GM18951 (cell line): ENCODE results near the gene S100A2.
"Not testable (repeated sequence)": the region's sequence is repeated elsewhere in the genome, so short reads cannot be mapped to it uniquely, and the experiment has no call there.

Experiments used
- POLR2A ChIP-seq: IDR thresholded peaks from 4 replicates; pipeline ENCODE4 v1.6.1; 2011; ENCODE audit warnings: mild to moderate bottlenecking; ENCODE audit not compliant: insufficient read length, insufficient read depth; ENCODE audit errors: extremely low read depth
- in situ Hi-C: fragments of 300-500 bp; cut with MboI; formaldehyde crosslinking; loops from one replicate; pipeline ENCODE4 v1.12.0; 2022; ENCODE audit warnings: low sequenced_read_pairs, mixed read lengths, inconsistent platforms; ENCODE audit not compliant: unreplicated experiment

S100A2 gene

GRCh38 chr1:153566414-153567371, 1.0 kb upstream of the S100A2 start:
- in situ Hi-C loops = no loop called here
- TF ChIP-seq POLR2A = no peak

GRCh38 chr1:153563991-153564390, 1.7 kb downstream of the S100A2 start:
- in situ Hi-C loops = no loop called here
- no peak for TF ChIP-seq POLR2A

- in situ Hi-C loops = no loop called here
- no peak for TF ChIP-seq POLR2A
Observed at GRCh38 chr1:153563483-153563901, 2.2 kb downstream of the S100A2 start.

GRCh38 chr1:153562021-153562420, 3.6 kb downstream of the S100A2 start:
- in situ Hi-C loops = not testable (repeated sequence)

GRCh38 chr1:153561466-153561985, 4.1 kb downstream of the S100A2 start:
- no peak for TF ChIP-seq POLR2A
- in situ Hi-C loops = no loop called here

- in situ Hi-C loops = no loop called here
- no peak for TF ChIP-seq POLR2A
Observed at GRCh38 chr1:153560771-153561465, 4.7 kb downstream of the S100A2 start.

GRCh38 chr1:153560241-153560640, 5.4 kb downstream of the S100A2 start:
- in situ Hi-C loops = no loop called here

GRCh38 chr1:153557877-153558276, 7.8 kb downstream of the S100A2 start:
- in situ Hi-C loops = loop anchor here (5.0 kb wide), 1 partner anchor 41 kb away; no protein-coding TSS in a partner anchor
- no peak for TF ChIP-seq POLR2A

More at GRCh38 chr1:153560241-153560640, 5.4 kb downstream of the S100A2 start:
- no peak for TF ChIP-seq POLR2A

- in situ Hi-C loops = loop anchor here (5.0 kb wide), 1 partner anchor 39 kb away; no protein-coding TSS in a partner anchor
- no peak for TF ChIP-seq POLR2A
Observed at GRCh38 chr1:153556348-153556747, 9.3 kb downstream of the S100A2 start.

GRCh38 chr1:153553830-153554541, 11.7 kb downstream of the S100A2 start:
- no peak for TF ChIP-seq POLR2A
- in situ Hi-C loops = no loop called here

- TF ChIP-seq POLR2A = no peak
- in situ Hi-C loops = no loop called here
Observed at GRCh38 chr1:153553096-153553495, 12.5 kb downstream of the S100A2 start.

- in situ Hi-C loops = no loop called here
- TF ChIP-seq POLR2A = no peak
Observed at GRCh38 chr1:153552335-153552734, 13.3 kb downstream of the S100A2 start.
